ENCODE measurements around the gene OR10G2.
"Not testable (repeated sequence)": the region's sequence is repeated elsewhere in the genome, so short reads cannot be mapped to it uniquely, and the experiment has no call there.

Gene OR10G2

GRCh38 chr14:21653331-21653885 is 18.7 kb upstream of the OR10G2 start, which contains the start of gene OR4E2:
OR4E2 (plus strand) TSS chr14:21653835; CDS start chr14:21665083, 11,248 bp downstream.
- TF ChIP-seq POU2F2 (IDR thresholded peaks at IDR 0.05; ENCODE audit: low read depth, low read length) (no peak), POLR2AphosphoS5 (IDR thresholded peaks at IDR 0.05; ENCODE audit: low read depth, low read length) (no peak), SPI1 (IDR thresholded peaks at IDR 0.05; ENCODE audit: low read depth, low read length) (no peak), TAF1 (IDR thresholded peaks at IDR 0.05; ENCODE audit: low read depth, low read length) (no peak), POLR2A (IDR thresholded peaks at IDR 0.05; ENCODE audit: low read depth, low read length) (no peak), PAX5 (IDR thresholded peaks at IDR 0.05; ENCODE audit: insufficient read depth, low read length, severe bottlenecking) (no peak)
- DNase-seq (ENCODE audit: insufficient read length, low spot score): no peak
- FAIRE-seq: no peak

- DNase-seq (ENCODE audit: insufficient read length, low spot score) (no peak), FAIRE-seq (no peak)
- TF ChIP-seq POLR2A (IDR thresholded peaks at IDR 0.05; ENCODE audit: low read depth, low read length) (no peak), TAF1 (IDR thresholded peaks at IDR 0.05; ENCODE audit: low read depth, low read length) (no peak), SPI1 (IDR thresholded peaks at IDR 0.05; ENCODE audit: low read depth, low read length) (no peak), PAX5 (IDR thresholded peaks at IDR 0.05; ENCODE audit: insufficient read depth, low read length, severe bottlenecking) (no peak), POLR2AphosphoS5 (IDR thresholded peaks at IDR 0.05; ENCODE audit: low read depth, low read length) (no peak), POU2F2 (IDR thresholded peaks at IDR 0.05; ENCODE audit: low read depth, low read length) (no peak)
Measured at GRCh38 chr14:21652209-21652808, 17.6 kb upstream of the OR10G2 start.

GRCh38 chr14:21647380-21647779 is 12.6 kb upstream of the OR10G2 start:
- FAIRE-seq (no peak), DNase-seq (ENCODE audit: insufficient read length, low spot score) (no peak)
- TF ChIP-seq POU2F2 (IDR thresholded peaks at IDR 0.05; ENCODE audit: low read depth, low read length): no peak
- TF ChIP-seq POLR2A (IDR thresholded peaks at IDR 0.05; ENCODE audit: low read depth, low read length): no peak
- TF ChIP-seq TAF1 (IDR thresholded peaks at IDR 0.05; ENCODE audit: low read depth, low read length): no peak
- no peak for TF ChIP-seq SPI1 (IDR thresholded peaks at IDR 0.05; ENCODE audit: low read depth, low read length)
- TF ChIP-seq PAX5 (IDR thresholded peaks at IDR 0.05; ENCODE audit: insufficient read depth, low read length, severe bottlenecking): no peak
- TF ChIP-seq POLR2AphosphoS5 (IDR thresholded peaks at IDR 0.05; ENCODE audit: low read depth, low read length): no peak

GRCh38 chr14:21643407-21643806 is 8.7 kb upstream of the OR10G2 start:
- FAIRE-seq: no peak
- no peak for TF ChIP-seq POLR2A (IDR thresholded peaks at IDR 0.05; ENCODE audit: low read depth, low read length)
- TF ChIP-seq PAX5 (IDR thresholded peaks at IDR 0.05; ENCODE audit: insufficient read depth, low read length, severe bottlenecking): no peak
- no peak for TF ChIP-seq POLR2AphosphoS5 (IDR thresholded peaks at IDR 0.05; ENCODE audit: low read depth, low read length)
- TF ChIP-seq SPI1 (IDR thresholded peaks at IDR 0.05; ENCODE audit: low read depth, low read length): no peak
- TF ChIP-seq TAF1 (IDR thresholded peaks at IDR 0.05; ENCODE audit: low read depth, low read length): no peak
- no peak for TF ChIP-seq POU2F2 (IDR thresholded peaks at IDR 0.05; ENCODE audit: low read depth, low read length)
- no peak for DNase-seq (ENCODE audit: insufficient read length, low spot score)

DNA sequence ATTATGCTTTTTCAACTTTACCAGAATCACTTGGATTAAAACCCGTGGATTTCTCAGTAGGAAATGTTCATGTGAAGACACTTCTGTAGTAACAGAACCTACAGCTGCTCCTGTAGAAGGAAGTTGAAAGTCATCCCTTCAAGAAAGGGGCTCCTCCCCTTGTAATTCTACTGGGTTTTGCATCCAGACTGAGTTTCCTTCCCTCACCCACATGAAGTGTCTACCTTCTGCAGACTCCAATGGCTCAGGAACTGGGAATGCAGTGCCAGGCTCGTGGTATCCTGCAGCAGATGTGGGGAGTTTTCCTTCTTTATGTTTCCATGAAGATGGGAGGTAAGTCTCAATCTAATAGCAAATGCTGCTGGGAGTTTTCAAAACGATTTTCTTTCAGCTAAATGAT is 7.9 kb upstream of the OR10G2 start:
- no peak for TF ChIP-seq POLR2AphosphoS5 (IDR thresholded peaks at IDR 0.05; ENCODE audit: low read depth, low read length)
- TF ChIP-seq SPI1 (IDR thresholded peaks at IDR 0.05; ENCODE audit: low read depth, low read length): no peak
- no peak for TF ChIP-seq POLR2A (IDR thresholded peaks at IDR 0.05; ENCODE audit: low read depth, low read length)
- TF ChIP-seq TAF1 (IDR thresholded peaks at IDR 0.05; ENCODE audit: low read depth, low read length): no peak
- DNase-seq (ENCODE audit: insufficient read length, low spot score) (no peak), FAIRE-seq (no peak)

DNA sequence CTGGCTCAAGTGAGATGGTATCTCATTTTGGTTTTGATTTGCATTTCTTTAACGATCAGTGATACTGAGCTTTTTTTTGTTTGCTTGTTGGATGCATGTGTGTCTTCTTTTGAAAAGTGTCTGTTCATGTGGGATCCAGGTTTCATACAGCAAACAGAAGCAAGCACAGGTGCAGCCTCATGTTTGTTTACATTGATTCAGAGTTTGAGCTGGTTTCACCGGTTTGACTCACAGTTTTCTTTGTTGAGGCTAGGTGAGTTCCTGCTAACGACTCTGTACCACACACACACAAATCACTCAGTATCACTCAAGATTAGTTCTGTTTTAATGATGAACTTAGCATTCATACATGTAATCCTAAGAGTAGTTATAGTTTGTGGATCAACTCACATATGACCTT is 3.7 kb downstream of the OR10G2 start:
- DNase-seq (ENCODE audit: insufficient read length, low spot score) (no peak), FAIRE-seq (no peak)
- TF ChIP-seq POU2F2 (IDR thresholded peaks at IDR 0.05; ENCODE audit: low read depth, low read length): no peak
- no peak for TF ChIP-seq SPI1 (IDR thresholded peaks at IDR 0.05; ENCODE audit: low read depth, low read length)
- no peak for TF ChIP-seq POLR2AphosphoS5 (IDR thresholded peaks at IDR 0.05; ENCODE audit: low read depth, low read length)

DNA sequence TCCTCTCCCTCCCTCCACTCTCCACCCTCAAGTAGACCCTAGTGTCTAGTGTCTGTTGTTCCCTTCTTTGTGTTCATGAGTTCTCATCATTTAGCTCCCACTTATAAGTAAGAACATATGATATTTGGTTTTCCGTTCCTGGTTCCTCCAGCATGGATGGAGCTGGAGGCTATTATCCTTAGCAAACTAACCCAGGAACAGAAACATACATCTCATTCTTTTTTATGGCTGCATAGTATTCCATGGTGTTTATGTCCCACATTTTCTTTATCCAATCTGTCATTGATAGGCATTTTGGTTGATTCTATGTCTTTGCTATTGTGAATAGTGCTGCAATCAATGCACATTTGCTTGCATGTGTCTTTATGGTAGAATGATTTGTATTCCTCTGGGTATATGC is 4.2 kb downstream of the OR10G2 start:
- DNase-seq (ENCODE audit: insufficient read length, low spot score); FAIRE-seq: not testable (repeated sequence)

- FAIRE-seq (no peak), DNase-seq (ENCODE audit: insufficient read length, low spot score) (no peak)
- no peak for TF ChIP-seq POLR2A (IDR thresholded peaks at IDR 0.05; ENCODE audit: low read depth, low read length)
Measured at GRCh38 chr14:21626491-21627230, 8.1 kb downstream of the OR10G2 start.

GRCh38 chr14:21617614-21618013 is 17.1 kb downstream of the OR10G2 start:
- DNase-seq (ENCODE audit: insufficient read length, low spot score) (no peak), FAIRE-seq (no peak)
- no peak for TF ChIP-seq TAF1 (IDR thresholded peaks at IDR 0.05; ENCODE audit: low read depth, low read length)
- TF ChIP-seq SPI1 (IDR thresholded peaks at IDR 0.05; ENCODE audit: low read depth, low read length): no peak
- TF ChIP-seq POLR2A (IDR thresholded peaks at IDR 0.05; ENCODE audit: low read depth, low read length): no peak
- TF ChIP-seq POLR2AphosphoS5 (IDR thresholded peaks at IDR 0.05; ENCODE audit: low read depth, low read length): no peak
- TF ChIP-seq POU2F2 (IDR thresholded peaks at IDR 0.05; ENCODE audit: low read depth, low read length): no peak
- TF ChIP-seq PAX5 (IDR thresholded peaks at IDR 0.05; ENCODE audit: insufficient read depth, low read length, severe bottlenecking): no peak

DNA sequence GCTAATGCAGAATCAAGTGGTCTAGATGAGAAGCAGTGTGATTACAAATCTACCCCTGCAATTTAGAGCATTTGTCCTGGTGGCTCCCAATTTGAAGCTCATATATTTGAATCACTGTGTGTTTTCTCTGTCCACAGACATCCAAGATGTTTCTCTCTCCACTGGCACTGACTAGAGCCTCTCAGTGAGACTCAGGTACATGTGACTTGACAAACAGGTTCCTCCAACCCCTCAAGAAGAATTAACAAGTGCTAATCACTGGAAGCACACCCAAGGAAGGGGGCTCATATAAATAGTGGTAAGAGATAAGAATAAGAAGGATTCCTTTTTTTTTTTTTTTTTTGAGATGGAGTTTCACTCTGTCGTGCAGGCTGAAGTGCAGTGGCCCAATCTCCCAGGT is 20.5 kb downstream of the OR10G2 start:
- DNase-seq (ENCODE audit: insufficient read length, low spot score) (no peak), FAIRE-seq (no peak)
- TF ChIP-seq POLR2A (IDR thresholded peaks at IDR 0.05; ENCODE audit: low read depth, low read length) (no peak), POLR2AphosphoS5 (IDR thresholded peaks at IDR 0.05; ENCODE audit: low read depth, low read length) (no peak), SPI1 (IDR thresholded peaks at IDR 0.05; ENCODE audit: low read depth, low read length) (no peak), POU2F2 (IDR thresholded peaks at IDR 0.05; ENCODE audit: low read depth, low read length) (no peak), PAX5 (IDR thresholded peaks at IDR 0.05; ENCODE audit: insufficient read depth, low read length, severe bottlenecking) (no peak), TAF1 (IDR thresholded peaks at IDR 0.05; ENCODE audit: low read depth, low read length) (no peak)

Data from GM12891 (cell line).